HepG2 (cell line): Measurements from ENCODE around the gene PEX13. TPM values are rescaled to one million over a fixed set of nuclear protein-coding genes. Genes with fewer than 3 reads are reported as not detected.
A peak's percentile ranks its signal among the peaks of the same experiment; 100 is the strongest.

Experiments
- DMAP1 ChIP-seq: IDR thresholded peaks from 2 replicates; pipeline ENCODE4 v1.6.1; 2016
- HNRNPLL ChIP-seq: fragments of 200-400 bp; formaldehyde crosslinking; IDR thresholded peaks from 2 replicates; pipeline ENCODE4 v1.6.1; 2017; ENCODE audit warnings: mild to moderate bottlenecking, low read depth, low read length; ENCODE audit not compliant: poor library complexity, severe bottlenecking
- HOXA5 ChIP-seq: sonication (generic); formaldehyde crosslinking; IDR thresholded peaks from 2 replicates; pipeline ENCODE4 v1.4.0; 2020; ENCODE audit warnings: missing genetic modification reagents
- MBD4 ChIP-seq: IDR thresholded peaks from 2 replicates; pipeline ENCODE4 v1.6.1; 2012; ENCODE audit warnings: low read length, inconsistent platforms, borderline replicate concordance
- NAIF1 ChIP-seq: sonication (generic); formaldehyde crosslinking; IDR thresholded peaks from 2 replicates; pipeline ENCODE4 v1.5.0; 2020; ENCODE audit warnings: mild to moderate bottlenecking, missing genetic modification reagents, borderline replicate concordance
- NCOR1 ChIP-seq: fragments of 200-600 bp; sonication (generic); IDR thresholded peaks from 2 replicates; pipeline ENCODE4 v1.7.0; 2017; ENCODE audit warnings: antibody characterized with exemption, low read length, borderline replicate concordance
- REXO4 ChIP-seq: sonication (generic); formaldehyde crosslinking; IDR thresholded peaks from 2 replicates; pipeline ENCODE4 v1.8.0; 2022; ENCODE audit warnings: missing genetic modification reagents, mild to moderate bottlenecking, borderline replicate concordance
- ZNF550 ChIP-seq: sonication (generic); formaldehyde crosslinking; IDR thresholded peaks from 2 replicates; pipeline ENCODE4 v1.4.0; 2020; ENCODE audit warnings: mild to moderate bottlenecking, missing genetic modification reagents, borderline replicate concordance
- ZNF564 ChIP-seq: sonication (generic); formaldehyde crosslinking; IDR thresholded peaks from 2 replicates; pipeline ENCODE4 v1.8.1; 2023; ENCODE audit warnings: mild to moderate bottlenecking, missing genetic modification reagents
- ZNF569 ChIP-seq: sonication (generic); formaldehyde crosslinking; IDR thresholded peaks from 2 replicates; pipeline ENCODE4 v1.5.0; 2020; ENCODE audit warnings: mild to moderate bottlenecking, missing genetic modification reagents, moderate library complexity, borderline replicate concordance
- ZNF720 ChIP-seq: sonication (generic); formaldehyde crosslinking; IDR thresholded peaks from 2 replicates; pipeline ENCODE4 v1.4.0; 2020; ENCODE audit warnings: missing genetic modification reagents
- ZNF761 ChIP-seq: sonication (generic); formaldehyde crosslinking; conservative IDR thresholded peaks from 2 replicates; pipeline ENCODE4 v1.4.0; 2020; ENCODE audit warnings: mild to moderate bottlenecking, missing genetic modification reagents
- ZNF772 ChIP-seq: sonication (generic); formaldehyde crosslinking; IDR thresholded peaks from 2 replicates; pipeline ENCODE4 v1.5.0; 2020; ENCODE audit warnings: mild to moderate bottlenecking, missing genetic modification reagents
- ZNF776 ChIP-seq: sonication (generic); formaldehyde crosslinking; IDR thresholded peaks from 2 replicates; pipeline ENCODE4 v1.4.0; 2020; ENCODE audit warnings: mild to moderate bottlenecking, missing genetic modification reagents
- polyA plus RNA-seq, 8 experiments: library from polyadenylated mRNA; depleted of rRNA in 3 of 8; stranded (reverse) in 7 of 8; unstranded in 1 of 8; fragments of >200 nt; fragmentation: Illumina TruSeq in 4 of 8; extraction: Trizol in 4 of 8; gene quantifications; 2 replicates each; pipeline versions ENCODE4 v1.2.1 to v1.2.3, GENCODE V29; 2011 to 2016; ENCODE audit warnings: low read depth in 4 of 8, missing spikeins in 1 of 8, mixed read lengths in 1 of 8; ENCODE audit not compliant: insufficient read depth in 1 of 8
- total RNA-seq, 5 experiments: library from RNA; depleted of rRNA; stranded (reverse); fragments of >200 nt; fragmentation: Illumina TruSeq; extraction: Trizol; gene quantifications; 2 replicates each; pipeline ENCODE4 v1.2.3, GENCODE V29; 2016; ENCODE audit warnings: low read depth in 1 of 5
- TF ChIP-seq, protein P1 (sequence below): sonication (generic); formaldehyde crosslinking; IDR thresholded peaks from 2 replicates; pipeline ENCODE4 v1.8.1; 2022; ENCODE audit warnings: low read depth, mild to moderate bottlenecking, missing genetic modification reagents
- TF ChIP-seq, protein P2 (sequence below): sonication (generic); formaldehyde crosslinking; IDR thresholded peaks from 2 replicates; pipeline ENCODE4 v1.5.0; 2020; ENCODE audit warnings: missing genetic modification reagents
- TF ChIP-seq, protein P3 (sequence below), 2 experiments: sonication (generic) in 1 of 2; formaldehyde crosslinking in 1 of 2; IDR thresholded peaks; 2 replicates each; pipeline versions ENCODE4 v1.6.1 to v1.9.0; 2014 to 2022; ENCODE audit warnings: antibody characterized with exemption in 1 of 2, borderline replicate concordance in 1 of 2, inconsistent platforms in 1 of 2, low read depth in 1 of 2, missing genetic modification reagents in 1 of 2

The PEX13 gene
- total and polyA plus RNA-seq, 2 of the 13 experiments (the other 11 are each of a cell fraction or from before 2014, with no cell fraction given), result 47.9 to 75.9 TPM

DNA sequence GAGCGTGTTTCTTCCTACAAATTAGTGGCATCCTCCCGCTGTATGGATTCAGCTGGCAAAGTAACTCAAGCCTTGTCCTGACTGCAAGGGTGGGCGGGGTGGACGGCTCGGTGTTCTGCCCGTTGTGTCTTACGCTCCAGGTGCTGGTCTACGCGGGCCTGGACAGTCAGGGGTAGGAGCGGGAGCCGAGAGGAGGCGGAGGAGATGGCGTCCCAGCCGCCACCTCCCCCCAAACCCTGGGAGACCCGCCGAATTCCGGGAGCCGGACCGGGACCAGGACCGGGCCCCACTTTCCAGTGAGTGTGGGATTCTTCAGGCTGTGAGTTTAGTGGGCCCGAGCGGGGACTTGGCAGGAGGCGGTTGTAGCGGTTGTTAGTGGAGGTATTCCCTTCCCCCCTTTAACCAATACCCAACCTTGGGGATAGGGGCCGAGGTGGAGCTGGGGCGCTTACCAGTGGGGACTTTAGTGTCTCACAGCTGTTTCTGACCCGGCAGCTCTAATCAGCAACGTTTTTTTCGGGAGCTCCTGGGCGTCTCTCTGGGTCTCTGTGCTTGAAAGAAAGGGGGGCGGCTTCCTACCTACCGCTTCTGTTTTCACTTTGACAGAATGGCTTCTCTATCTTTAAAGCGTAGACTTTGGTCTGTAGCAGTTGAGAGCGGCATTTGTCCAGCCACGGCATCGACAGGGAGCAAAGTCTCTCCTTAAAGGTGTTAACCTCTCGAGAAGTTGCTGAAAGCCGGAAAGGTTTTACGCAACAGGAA lies at the start of gene PEX13, which contains the start of gene PUS10 (continued):
- TF ChIP-seq, protein P1, sequence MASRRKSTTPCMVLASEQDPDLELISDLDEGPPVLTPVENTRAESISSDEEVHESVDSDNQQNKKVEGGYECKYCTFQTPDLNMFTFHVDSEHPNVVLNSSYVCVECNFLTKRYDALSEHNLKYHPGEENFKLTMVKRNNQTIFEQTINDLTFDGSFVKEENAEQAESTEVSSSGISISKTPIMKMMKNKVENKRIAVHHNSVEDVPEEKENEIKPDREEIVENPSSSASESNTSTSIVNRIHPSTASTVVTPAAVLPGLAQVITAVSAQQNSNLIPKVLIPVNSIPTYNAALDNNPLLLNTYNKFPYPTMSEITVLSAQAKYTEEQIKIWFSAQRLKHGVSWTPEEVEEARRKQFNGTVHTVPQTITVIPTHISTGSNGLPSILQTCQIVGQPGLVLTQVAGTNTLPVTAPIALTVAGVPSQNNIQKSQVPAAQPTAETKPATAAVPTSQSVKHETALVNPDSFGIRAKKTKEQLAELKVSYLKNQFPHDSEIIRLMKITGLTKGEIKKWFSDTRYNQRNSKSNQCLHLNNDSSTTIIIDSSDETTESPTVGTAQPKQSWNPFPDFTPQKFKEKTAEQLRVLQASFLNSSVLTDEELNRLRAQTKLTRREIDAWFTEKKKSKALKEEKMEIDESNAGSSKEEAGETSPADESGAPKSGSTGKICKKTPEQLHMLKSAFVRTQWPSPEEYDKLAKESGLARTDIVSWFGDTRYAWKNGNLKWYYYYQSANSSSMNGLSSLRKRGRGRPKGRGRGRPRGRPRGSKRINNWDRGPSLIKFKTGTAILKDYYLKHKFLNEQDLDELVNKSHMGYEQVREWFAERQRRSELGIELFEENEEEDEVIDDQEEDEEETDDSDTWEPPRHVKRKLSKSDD (CRISPR knock-in tag), result 0 out of 2 replicates have a peak, but pooled peaks have one; percentile 18
- TF ChIP-seq, protein P2, sequence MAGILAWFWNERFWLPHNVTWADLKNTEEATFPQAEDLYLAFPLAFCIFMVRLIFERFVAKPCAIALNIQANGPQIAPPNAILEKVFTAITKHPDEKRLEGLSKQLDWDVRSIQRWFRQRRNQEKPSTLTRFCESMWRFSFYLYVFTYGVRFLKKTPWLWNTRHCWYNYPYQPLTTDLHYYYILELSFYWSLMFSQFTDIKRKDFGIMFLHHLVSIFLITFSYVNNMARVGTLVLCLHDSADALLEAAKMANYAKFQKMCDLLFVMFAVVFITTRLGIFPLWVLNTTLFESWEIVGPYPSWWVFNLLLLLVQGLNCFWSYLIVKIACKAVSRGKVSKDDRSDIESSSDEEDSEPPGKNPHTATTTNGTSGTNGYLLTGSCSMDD (CRISPR knock-in tag), result 0 out of 2 replicates have a peak, but pooled peaks have one; percentile 12
- TF ChIP-seq ZNF564, result peak; percentile 86
- peak; percentile 89 for TF ChIP-seq DMAP1
- TF ChIP-seq, protein P3, sequence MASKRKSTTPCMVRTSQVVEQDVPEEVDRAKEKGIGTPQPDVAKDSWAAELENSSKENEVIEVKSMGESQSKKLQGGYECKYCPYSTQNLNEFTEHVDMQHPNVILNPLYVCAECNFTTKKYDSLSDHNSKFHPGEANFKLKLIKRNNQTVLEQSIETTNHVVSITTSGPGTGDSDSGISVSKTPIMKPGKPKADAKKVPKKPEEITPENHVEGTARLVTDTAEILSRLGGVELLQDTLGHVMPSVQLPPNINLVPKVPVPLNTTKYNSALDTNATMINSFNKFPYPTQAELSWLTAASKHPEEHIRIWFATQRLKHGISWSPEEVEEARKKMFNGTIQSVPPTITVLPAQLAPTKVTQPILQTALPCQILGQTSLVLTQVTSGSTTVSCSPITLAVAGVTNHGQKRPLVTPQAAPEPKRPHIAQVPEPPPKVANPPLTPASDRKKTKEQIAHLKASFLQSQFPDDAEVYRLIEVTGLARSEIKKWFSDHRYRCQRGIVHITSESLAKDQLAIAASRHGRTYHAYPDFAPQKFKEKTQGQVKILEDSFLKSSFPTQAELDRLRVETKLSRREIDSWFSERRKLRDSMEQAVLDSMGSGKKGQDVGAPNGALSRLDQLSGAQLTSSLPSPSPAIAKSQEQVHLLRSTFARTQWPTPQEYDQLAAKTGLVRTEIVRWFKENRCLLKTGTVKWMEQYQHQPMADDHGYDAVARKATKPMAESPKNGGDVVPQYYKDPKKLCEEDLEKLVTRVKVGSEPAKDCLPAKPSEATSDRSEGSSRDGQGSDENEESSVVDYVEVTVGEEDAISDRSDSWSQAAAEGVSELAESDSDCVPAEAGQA (IDR thresholded peaks at IDR 0.05; ENCODE audit: low read depth), result no peak; the same call in 1 of the 2 replicates
- TF ChIP-seq, protein P3 (CRISPR knock-in tag; IDR thresholded peaks at IDR 0.05; ENCODE audit: borderline replicate concordance), result no peak
- no peak for TF ChIP-seq REXO4 (CRISPR knock-in tag)
- no peak for TF ChIP-seq HOXA5 (CRISPR knock-in tag)
- no peak for TF ChIP-seq ZNF569 (CRISPR knock-in tag)
- no peak for TF ChIP-seq MBD4
- peak; percentile 86; the same call in 1 of the 2 replicates for TF ChIP-seq ZNF761
- peak; percentile 99 for TF ChIP-seq NCOR1
- no peak for TF ChIP-seq ZNF550
- TF ChIP-seq ZNF776, result no peak; the same call in 1 of the 2 replicates
- TF ChIP-seq ZNF720 (CRISPR knock-in tag), result no peak
- TF ChIP-seq ZNF772, result no peak; the same call in none of the 2 replicates
- peak; percentile 85; the same call in 1 of the 2 replicates for TF ChIP-seq NAIF1 (CRISPR knock-in tag)
- peak; percentile 86 for TF ChIP-seq HNRNPLL
